GM21619 (cell line): ENCODE data around the gene SLK.

Experiments used
- ATAC-seq: cut with Tn5 transposase; IDR thresholded peaks from one replicate; pipeline ENCODE4 v1.9.1; 2021; ENCODE audit not compliant: unreplicated experiment

SLK gene

DNA sequence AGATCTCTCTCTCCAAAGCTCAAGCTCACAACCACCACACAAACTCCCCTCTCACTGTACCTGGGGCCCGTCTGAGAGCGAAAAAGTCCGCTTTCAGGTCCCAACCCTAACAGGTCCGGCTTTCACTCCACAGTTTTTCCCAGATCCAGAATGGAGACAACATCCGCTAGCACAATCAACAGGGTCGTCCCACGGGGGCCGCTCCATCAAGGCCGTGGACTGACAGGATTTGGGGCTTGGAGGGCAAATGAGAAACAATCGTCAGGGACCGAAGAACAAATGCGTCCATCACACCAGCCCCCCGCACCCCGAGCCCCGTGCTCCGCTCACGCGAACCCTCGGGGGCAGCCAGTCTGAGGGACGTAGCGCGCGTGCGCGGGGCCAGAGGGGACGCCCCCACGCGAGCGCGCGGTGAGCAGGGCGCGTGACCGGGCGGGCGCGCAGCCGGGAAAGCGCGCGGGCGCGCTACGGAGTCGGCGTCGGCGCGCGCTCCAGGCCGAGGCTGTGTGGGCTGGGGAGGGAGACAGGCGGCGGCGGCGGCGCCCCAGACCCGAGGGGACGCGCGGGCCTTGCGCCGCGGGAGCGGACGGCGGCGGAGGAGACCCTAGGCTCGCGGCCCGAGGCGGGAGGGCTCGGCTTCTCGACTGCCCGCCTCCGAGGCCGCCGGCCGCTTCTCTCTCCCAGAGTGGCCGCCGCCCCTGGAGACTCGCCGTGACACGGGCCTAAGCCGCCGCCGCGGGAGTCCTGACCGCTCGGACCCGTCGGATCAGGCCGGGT lies at the start of gene SLK:
TSS of gene SLK (plus strand) at position 470 of the 777 bp plus-strand sequence. CDS start 606 bp downstream, outside the sequence.
- ATAC-seq = peak; percentile 78

DNA sequence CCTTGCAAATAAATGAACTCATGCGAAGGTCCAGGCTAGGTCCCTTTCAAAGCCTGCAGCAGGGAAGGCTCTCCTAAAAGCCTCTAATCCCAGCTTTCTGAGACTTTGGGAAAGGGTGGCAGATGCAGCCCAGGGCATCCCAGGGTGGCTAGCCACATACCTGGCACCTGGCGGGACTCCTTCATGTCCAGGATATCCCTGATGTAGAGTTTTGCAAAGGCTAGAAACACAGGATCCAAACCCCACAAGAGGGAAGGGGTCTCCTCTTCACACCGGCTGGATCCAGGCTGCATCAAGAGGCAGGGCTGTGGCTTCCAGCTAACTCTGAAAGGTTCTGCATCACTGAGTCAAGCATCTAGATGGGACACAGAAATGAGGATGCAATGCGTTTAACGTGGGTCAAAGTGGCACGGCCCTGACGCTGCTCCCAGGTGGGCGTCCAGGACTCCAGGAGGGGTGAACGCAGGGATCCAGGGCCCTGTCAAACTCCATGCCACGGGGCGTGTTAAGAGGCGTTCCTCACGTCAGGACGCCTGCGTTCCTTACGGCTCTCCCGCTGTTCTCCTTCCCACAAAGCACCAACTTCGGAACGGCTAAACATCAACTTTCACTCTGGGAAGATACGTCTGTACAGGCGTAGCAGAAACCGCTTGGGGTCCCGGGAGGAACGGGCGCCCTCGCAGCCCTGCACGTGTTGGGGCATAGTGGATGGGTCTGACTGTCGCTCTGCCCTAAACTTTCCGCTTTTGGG lies 49.5 kb upstream of the SLK start:
- peak; percentile 16 for ATAC-seq

DNA sequence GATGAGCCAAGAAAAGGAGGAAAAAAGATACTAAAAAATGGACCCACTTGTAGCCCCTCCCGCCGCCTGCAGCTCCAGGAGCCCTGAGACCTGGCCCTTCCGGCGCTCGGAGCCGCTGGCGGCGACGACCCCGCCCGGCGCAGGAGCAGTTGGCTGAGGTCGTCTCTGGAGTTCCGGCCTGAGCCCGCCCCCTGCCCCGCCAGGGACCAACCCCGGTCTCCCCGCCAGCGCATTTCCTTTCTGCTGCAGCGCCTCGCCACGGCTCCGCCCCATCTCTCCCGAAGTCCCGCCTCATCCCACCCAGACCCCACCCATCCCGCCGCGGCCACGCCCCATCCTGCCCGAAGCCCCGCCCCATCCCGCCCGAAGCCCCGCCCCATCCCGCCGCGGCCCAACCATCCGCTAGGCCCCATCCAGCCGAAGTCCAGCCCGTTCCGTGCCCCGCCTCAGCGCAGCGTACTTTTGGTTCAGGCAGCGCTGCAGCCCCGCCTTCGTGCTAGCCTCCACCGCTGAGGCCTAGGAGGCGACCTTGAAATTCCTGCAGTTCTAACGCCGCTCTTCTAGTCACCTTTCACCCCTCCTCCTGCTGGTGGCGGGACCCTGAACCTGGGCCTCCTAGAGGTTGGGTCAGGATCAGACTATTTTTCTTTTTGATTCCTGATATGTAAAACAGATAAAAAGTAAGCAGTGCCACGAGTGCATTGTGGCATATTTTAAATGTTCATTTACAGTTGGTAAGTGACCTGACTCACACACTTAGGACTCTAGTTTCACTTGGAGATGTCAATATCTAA lies 48.7 kb upstream of the SLK start, which contains the start of gene STN1:
TSS of gene STN1 (minus strand) at position 132 of the 794 bp plus-strand sequence. CDS start 590 bp downstream, outside the sequence.
- peak; percentile 91 for ATAC-seq

DNA sequence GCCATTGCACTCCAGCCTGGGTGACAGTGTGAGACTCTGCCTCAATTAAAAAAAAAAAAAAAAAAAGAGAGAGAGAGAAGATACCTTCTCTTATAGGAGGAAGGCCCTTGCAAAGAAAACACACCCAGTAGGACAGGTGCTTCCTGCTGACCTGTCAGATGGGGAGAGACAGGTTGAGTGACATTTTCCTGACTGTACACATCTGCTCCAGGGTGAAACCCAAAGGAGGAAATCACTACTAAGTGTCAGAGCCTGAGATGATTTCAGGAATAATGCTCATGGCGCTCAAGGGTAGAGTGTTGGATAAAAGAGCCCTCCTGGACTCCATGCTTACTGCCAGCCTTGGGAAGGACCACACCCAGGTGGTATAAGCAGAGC lies 47.3 kb upstream of the SLK start:
- no peak for ATAC-seq

DNA sequence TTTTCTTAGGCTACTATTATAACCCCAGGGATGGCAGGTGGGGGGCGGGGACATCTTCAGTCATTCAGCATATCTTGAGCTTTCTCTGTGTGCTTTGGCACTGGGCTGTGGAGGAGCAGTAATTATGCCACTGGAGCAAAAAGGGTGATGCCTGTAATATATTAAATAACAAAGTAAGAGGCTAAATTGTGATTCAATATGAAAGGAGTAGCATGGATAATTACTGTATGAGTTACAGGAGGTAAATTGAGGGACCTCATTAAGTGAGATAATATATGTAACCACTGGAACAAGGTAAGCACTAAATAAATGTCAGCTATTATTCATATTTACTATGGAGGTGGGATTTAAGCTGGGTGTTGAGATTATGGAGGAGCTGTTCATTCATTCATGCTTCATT lies 45.7 kb upstream of the SLK start:
- ATAC-seq = no peak

DNA sequence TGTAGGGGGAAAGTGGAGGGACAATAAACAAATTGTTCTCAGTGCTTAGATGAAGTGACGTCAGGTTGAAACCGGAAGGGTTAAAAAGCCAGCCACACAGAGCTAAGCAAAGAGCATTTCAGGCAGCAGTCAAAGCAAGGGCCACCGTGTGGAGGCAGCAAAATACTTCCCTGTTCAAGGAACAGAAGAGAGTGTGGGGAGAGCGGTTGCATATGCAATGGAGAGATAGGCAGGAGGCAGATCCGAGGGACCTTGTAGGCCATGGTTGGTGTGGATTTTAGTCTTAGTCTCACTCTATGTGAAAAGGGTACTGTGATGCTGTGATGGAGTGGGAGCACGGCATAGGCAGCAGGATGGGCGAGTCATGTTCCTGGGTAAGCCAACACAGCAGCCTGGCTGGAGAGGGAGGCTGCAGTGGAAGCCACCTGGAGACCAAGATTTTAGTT lies 45.2 kb upstream of the SLK start:
- no peak for ATAC-seq

DNA sequence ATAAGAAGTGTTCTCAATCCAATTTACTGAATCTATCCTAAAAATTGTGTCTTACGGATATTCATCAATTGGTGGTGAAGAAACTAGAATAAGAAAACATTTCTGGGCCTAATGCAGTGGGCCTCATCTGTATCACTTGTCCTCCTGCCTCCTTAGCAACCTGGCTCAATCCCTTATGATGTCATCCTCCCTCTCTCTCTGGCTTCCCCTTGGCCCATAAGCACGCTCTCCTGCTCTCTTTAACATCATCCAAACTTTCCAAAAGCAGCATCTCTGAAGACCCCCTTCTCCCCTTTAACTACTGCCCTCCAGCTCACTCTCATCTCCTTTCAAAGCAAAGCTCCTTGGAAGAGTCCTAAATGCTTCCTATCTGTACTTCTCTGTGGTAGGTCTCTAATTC lies 44.3 kb upstream of the SLK start:
- no peak for ATAC-seq

DNA sequence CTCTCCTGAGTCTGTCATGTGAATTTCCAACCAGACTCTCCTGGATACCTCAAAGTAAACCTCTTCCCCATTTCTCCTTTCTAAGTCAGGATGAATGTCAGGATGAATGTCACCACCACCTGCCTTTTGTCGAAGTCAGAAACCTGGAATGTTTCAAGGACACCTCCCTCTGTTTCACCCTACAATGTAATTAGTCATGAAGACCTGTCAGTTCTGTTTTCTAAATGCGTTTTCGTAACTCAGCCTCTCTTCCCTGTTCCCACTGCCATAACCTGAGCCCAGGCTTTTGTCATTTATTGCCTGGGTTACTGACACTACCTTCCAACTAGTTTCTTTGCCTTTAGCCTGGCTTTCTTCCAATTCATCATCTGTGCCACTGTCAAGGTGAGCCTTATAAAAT lies 43.4 kb upstream of the SLK start:
- ATAC-seq = no peak

DNA sequence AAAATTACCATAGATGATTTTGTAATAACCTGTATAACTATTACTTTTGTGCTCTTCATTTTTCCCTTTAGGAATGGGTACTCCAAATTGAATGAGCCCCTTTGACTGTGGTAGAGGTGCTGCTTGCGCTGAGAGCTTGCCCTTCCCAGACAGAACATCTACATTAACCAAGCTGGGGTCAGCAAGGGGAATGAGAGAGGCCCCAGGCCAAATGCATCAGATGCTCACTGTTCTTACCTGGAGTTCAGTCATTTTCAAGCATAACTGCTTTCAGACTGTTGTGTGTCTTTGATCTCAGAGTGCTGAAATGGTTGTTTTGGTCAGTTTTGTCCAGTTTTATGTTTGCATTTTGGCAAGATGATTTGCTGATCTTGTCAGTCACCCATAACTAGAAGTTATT lies 41.3 kb upstream of the SLK start:
- ATAC-seq = no peak

DNA sequence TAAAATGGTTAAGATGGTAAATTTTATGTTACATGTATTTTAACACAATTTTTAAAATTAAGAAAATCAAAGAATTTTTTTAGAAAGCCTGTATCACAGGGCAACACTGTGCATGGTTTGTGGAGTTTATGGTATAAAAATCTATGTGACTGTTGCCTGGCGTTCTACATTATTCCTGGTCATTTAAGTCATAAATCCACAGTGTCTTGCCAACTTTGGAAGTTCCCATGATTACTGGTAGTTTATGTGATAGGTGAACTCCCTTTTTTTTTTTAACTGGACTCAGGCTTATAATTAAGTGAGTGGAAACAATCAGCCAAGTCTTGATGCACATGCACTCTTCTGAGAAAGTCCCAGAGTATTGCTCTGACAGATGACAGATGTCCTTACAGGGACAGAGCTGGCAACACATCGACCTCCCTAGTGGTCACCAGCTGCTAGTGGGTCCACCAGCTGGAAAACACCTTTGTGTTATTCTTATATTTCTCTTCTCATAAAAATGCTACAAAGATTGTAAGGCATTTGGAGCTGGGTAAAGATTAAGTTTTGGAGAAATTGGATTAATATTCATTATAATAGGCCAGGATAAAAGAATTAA lies 40.1 kb upstream of the SLK start:
- ATAC-seq = no peak

DNA sequence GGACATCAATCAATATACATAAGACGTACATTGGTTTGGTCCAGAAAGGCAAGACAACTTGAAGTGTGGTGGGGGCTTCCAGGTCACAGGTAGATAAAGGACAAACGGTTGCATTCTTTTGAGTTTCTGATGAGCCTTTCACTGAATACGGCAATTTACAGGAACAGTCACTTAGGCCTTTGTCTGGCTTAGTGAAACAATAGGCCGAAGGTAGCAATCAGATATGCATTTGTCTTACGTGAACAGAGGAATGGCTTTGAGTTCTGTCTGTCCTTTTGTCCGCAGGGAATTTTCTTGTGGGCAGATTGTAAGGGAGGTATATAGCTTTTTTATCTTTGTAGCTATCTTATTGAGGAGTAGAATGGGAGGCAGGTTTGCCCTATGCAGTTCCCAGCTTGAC lies 38.2 kb upstream of the SLK start:
- ATAC-seq = no peak

DNA sequence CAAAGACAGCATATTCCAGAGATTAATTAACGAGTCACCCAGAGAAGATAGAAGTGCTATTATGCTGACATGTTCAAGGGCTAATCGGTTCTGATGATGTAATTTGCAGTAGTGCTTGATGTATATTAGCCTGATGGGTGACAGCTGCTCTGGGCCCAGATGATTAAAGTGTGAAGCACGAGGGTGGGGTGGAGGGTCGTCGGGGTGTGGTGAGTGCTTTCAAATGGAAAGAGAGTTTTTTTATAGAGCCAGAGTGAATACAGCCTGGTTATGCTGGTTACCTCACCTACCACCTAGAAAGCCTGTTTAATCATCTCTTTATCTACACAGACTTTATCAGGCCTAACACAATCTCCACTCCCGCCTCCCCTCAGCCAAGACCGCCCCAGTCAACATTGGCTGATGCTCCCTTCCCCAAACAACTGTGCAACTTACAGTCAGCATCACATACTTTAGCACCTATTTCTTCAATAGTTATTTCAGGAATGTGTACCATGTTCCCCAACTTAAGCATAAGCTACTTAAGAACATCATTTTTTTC lies 37.5 kb upstream of the SLK start:
- no peak for ATAC-seq

DNA sequence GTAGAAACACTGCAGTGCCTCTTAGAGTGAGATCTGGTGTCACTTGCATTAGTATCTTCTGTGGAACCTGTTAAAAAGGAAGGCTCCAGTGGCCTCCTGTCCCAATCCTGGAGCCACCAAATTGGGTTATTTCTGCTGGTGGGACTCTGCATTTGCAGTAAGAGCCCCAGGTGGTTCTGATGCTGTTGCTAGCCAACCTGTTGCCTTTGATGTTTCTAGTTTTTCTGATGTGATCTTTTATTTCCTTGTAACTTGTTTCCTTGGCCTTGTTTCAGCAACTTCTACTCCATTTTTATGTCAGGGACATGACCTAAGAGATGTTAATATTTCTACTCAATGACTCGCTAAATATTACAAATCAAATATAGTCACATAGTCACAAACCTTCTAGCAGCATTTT lies 36.5 kb upstream of the SLK start:
- no peak for ATAC-seq

DNA sequence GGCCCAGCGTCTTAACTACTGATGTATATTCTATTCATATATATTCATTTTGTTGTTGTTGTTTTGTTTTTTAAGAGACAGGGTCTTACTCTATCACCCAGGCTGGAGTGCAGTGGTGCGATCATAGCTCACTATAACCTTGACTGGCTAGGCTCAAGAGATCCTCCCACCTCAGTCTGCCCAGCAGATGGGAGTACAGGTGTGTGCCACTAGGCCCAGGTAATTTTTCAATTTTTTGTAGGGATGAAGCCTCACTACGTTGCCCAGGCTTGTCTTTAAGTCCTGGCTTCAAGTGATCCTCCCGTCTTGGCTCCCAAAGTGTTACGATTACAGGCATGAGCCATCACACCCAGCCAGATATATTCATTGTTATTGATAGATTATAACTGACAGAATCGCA lies 36.1 kb upstream of the SLK start:
- no peak for ATAC-seq

DNA sequence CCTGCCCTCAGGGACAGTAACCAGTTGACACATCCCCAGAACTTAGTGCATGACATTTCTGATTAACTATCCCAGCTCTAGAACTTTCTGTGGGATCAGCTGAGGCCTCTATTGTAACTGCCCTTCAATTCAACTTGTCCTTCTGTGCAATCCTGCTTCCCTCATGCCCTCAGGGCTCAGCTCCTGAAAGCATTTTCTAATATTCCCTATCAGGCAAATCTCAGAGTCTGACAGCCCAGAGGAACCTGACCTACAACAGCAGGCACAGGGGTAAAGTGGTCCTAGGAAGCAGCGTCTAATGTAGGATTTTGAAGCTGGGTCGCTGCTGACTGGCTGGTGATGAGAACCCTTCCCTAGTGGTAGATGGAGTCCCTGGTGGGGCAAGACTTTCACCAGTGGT lies 35.3 kb upstream of the SLK start:
- ATAC-seq = no peak

DNA sequence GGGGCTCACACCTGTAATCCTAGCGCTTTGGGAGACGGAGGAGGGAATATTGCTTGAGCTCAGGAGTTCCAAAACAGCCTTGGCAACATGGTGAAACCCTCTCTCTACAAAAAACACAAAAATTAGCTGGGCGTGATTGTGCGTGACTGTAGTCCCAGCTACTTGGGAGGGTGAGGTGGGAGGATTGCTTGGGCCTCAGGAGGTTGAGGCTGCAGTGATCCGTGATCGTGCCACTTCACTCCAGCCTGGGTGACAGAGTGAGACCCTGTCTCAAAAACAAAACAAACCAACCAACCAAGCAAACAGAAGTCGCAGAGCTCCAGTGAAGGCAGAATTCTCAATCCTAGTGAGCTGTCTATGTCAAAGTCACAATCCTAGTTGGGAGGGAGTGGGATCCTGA lies 34.7 kb upstream of the SLK start:
- no peak for ATAC-seq

DNA sequence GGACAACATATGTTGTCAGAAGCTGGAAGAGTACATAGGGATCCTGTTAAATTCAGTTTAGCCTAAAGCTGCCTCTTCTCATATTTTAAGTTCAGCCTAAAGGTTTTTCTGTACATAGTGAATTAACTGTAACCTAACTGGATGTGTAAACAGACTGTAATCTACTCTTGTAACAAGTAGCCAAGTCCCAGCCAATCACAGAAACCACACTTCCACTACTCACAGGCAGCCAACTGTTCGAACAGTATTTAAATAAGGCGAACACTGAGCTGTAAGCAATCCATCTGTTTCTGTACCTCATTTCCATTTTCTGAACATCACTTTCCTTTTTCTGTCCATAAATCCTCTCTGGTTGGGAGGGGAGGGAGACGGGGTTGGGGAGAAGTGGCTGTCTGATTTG lies 34.0 kb upstream of the SLK start:
- ATAC-seq = no peak

DNA sequence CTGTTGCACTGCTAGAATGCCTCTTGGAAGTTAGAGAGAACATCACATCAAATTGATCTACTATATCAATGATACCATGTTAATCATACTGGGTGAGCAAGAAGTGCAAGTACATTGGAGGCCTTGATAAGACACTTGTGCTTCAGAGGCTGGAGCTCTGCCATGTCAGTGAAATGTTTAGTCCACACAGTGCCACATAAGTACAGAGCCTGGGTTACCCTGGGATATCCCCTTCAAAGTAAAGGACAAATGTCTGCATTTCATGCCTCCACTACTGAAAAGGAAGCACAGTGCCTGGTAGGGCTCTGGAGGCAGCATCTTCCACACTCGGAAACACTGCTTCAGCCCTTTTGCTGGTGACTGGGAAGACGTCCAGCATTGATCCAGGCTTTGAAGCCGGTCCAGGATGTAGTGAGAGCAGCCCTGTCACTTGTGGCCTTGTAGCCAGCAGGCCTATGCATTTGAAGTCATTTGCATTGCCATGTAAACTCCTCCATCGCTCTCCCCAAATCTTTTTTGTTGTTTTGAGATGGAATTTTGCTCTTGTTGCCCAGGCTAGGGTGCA lies 33.3 kb upstream of the SLK start:
- no peak for ATAC-seq

DNA sequence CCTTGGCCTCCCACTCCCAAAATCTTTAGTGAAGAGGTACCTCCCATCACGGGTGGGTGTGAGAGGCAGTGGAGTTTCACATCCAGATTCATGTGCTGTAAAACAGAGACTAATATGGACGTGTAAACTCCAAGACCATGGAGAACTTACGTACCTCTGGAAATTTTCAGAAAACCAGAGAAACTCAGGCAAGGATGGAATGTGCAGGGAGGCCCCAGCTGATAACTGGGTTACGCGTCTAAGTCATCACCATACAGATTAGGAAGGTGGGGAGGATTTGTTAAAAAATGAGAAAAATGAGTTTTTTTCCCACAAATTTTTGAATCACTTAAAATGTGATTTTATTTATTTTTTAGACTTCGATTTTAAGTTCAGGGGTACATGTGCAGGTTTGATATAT lies 32.6 kb upstream of the SLK start:
- ATAC-seq = no peak

DNA sequence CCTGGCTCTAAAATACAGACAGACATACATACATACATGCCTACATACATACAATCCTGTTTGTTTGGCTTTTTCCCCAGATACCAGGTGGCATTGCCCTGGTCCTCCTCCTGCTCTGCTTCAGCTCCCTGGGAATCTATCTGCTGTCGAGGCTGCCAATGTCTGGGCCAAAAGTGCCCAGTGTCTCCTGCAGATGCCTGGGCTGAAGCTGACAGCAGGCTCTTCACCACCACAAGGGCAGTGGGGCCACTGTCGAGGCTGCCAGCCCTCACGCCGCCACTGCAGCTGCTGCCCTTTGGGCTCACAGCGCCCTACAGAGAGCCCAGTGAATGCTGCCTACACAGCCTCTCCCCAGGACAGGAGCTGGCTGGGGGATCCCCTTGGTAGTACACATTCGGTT lies 30.9 kb upstream of the SLK start:
- ATAC-seq = no peak

DNA sequence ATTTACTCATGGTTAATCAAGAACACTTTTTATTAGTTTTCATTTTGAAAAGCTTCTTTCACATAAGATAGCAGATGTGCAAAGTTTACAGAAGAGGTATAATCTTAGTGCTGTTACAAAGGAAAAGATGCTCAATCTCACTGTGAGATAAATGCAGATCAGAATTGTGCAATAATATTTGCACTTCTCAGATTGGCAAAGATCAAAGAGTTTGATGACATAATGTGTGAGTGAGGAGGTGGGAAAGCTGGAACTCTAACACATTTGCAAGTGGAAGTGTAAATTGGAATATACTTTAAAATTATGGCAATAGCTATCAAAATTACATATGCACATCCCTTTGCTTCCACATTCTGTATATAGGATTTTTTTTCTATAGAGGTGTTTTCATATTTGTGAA lies 27.4 kb upstream of the SLK start:
- no peak for ATAC-seq
